Subcutaneous abdominal adipose tissue (tissue), 5 donors: ENCODE data around the gene CDYL.
A peak's percentile ranks its signal among the peaks of the same experiment; 100 is the strongest.
"Not testable (repeated sequence)": the region's sequence is repeated elsewhere in the genome, so short reads cannot be mapped to it uniquely, and the experiment has no call there.

Experiments used
- H3K27ac ChIP-seq: one replicate; pipeline ENCODE4 v1.7.0; 2013; ENCODE audit warnings: low read depth, mild to moderate bottlenecking, inconsistent platforms, low read length, moderate library complexity
- H3K27me3 ChIP-seq, 5 donors: one replicate each; pipeline ENCODE4 v1.7.0; 2013; ENCODE audit warnings: low read length in 5 of 5, inconsistent platforms in 1 of 5; ENCODE audit not compliant: control insufficient read depth in 5 of 5, insufficient read depth in 4 of 5
- H3K36me3 ChIP-seq, 5 donors: one replicate each; pipeline ENCODE4 v1.7.0; 2013; ENCODE audit warnings: low read length in 5 of 5; ENCODE audit not compliant: control insufficient read depth in 5 of 5, insufficient read depth in 5 of 5
- H3K4me1 ChIP-seq, 5 donors: one replicate each; pipeline ENCODE4 v1.7.0; 2013; ENCODE audit warnings: low read length in 5 of 5, mild to moderate bottlenecking in 3 of 5, moderate library complexity in 1 of 5; ENCODE audit not compliant: control insufficient read depth in 5 of 5, insufficient read depth in 5 of 5
- H3K4me3 ChIP-seq, 5 donors: one replicate each; pipeline ENCODE4 v1.7.0; 2013; ENCODE audit warnings: low read length in 5 of 5, low read depth in 1 of 5
- H3K9ac ChIP-seq, 5 donors: one replicate each; pipeline ENCODE4 v1.7.0; 2013; ENCODE audit warnings: low read length in 5 of 5, mild to moderate bottlenecking in 4 of 5, moderate library complexity in 3 of 5
- H3K9me3 ChIP-seq, 5 donors: one replicate each; pipeline ENCODE4 v1.7.0; 2013; ENCODE audit warnings: low read length in 5 of 5; ENCODE audit not compliant: control insufficient read depth in 5 of 5
- donor health status: healthy.
- donor health status: healthy.
- donor health status: healthy.
- donor health status: healthy.
- donor health status: healthy.

CDYL gene

GRCh38 chr6:4822476-4822875, 46.3 kb downstream of the CDYL start:
- H3K4me3 ChIP-seq = no peak overlapping the region
- no peaks in the 10 kb centered on the region for H3K27me3 ChIP-seq
- H3K9me3 ChIP-seq = peaks cover 0 to 14% (median 9%) of the 10 kb centered on the region in 5 donors
- no peak overlapping the region for H3K9ac ChIP-seq
- no peaks in the 10 kb centered on the region for H3K36me3 ChIP-seq
- peaks cover 0 to 9% (median 0%) of the 10 kb centered on the region in 5 donors for H3K4me1 ChIP-seq
- H3K27ac ChIP-seq = no peak overlapping the region

- H3K9me3 ChIP-seq = peaks cover 5 to 40% (median 32%) of the 10 kb centered on the region in 5 donors
- H3K36me3 ChIP-seq = no peaks in the 10 kb centered on the region
- H3K27me3 ChIP-seq = no peaks in the 10 kb centered on the region
- no peak overlapping the region for H3K4me3 ChIP-seq
- H3K4me1 ChIP-seq = no peaks in the 10 kb centered on the region
- no peak overlapping the region for H3K9ac ChIP-seq
- H3K27ac ChIP-seq = no peak overlapping the region
Observed at GRCh38 chr6:4828187-4828698, 52.0 kb downstream of the CDYL start.

DNA sequence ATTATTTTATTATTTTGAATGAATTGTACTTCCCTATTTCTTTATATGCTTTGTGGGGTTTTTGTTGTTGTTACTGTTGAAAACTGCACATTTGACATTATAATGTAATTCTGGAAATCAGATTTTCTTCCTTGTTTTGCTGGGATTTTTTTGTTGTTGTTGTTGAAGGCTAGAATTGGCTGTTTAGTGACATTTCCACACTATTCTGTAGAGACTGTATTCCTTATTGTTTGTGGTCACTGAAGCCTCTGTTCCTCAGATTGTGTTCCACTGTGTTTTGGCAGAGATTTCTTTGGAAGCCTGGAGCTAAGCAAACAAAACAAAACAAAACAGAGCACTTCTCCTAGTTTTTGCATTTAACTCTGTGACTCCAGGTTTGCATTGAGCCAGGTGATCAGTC, 52.9 kb downstream of the CDYL start:
- Histone ChIP-seq H3K4me1 (no peaks in the 10 kb centered on the region), H3K9me3 (peaks cover 5 to 40% (median 32%) of the 10 kb centered on the region in 5 donors), H3K27me3 (no peaks in the 10 kb centered on the region), H3K4me3 (peak overlapping the region in 2 of 5 donors; percentile 18 to 28), H3K36me3 (no peaks in the 10 kb centered on the region), H3K27ac (no peak overlapping the region), H3K9ac (no peak overlapping the region)

- H3K9ac ChIP-seq = not testable (repeated sequence)
Observed at GRCh38 chr6:4835540-4835939, 59.3 kb downstream of the CDYL start.

GRCh38 chr6:4840169-4840568, 64.0 kb downstream of the CDYL start:
- no peaks in the 10 kb centered on the region for H3K4me1 ChIP-seq
- H3K27me3 ChIP-seq = no peaks in the 10 kb centered on the region
- no peak overlapping the region for H3K27ac ChIP-seq
- H3K9me3 ChIP-seq = peaks cover 0 to 14% (median 12%) of the 10 kb centered on the region in 5 donors
- H3K36me3 ChIP-seq = no peaks in the 10 kb centered on the region
- no peak overlapping the region for H3K4me3 ChIP-seq
- no peak overlapping the region for H3K9ac ChIP-seq

More at GRCh38 chr6:4835540-4835939, 59.3 kb downstream of the CDYL start:
- not testable (repeated sequence) for H3K27ac ChIP-seq, H3K4me1 ChIP-seq, H3K36me3 ChIP-seq, H3K9me3 ChIP-seq, H3K4me3 ChIP-seq, H3K27me3 ChIP-seq

DNA sequence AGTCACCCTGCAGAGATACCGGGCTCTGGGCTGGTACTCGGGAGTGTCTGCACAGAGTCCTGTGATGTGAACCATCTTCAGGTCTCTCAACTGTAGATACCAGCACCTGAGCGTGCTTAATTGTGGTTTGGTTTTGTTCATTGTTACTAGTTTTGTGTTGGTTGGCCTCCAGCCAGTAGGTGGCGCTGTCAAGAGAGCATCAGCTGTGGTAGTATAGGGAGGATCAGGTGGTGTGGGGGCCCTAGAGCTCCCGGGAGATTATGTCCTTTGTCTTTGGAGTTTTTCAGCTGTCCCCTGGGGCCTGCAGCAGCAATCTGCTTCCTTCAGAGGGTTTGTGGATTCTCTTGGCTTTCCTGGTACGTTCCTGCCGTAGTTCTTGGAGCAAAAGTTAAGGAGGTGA, 67.9 kb downstream of the CDYL start:
- H3K4me1 ChIP-seq = no peaks in the 10 kb centered on the region
- H3K36me3 ChIP-seq = no peaks in the 10 kb centered on the region
- peaks cover 7 to 24% (median 16%) of the 10 kb centered on the region in 5 donors for H3K9me3 ChIP-seq
- H3K9ac ChIP-seq = no peak overlapping the region
- no peak overlapping the region for H3K4me3 ChIP-seq
- H3K27ac ChIP-seq = no peak overlapping the region
- H3K27me3 ChIP-seq = no peaks in the 10 kb centered on the region

GRCh38 chr6:4846387-4846786, 70.2 kb downstream of the CDYL start:
- peaks cover 7 to 24% (median 16%) of the 10 kb centered on the region in 5 donors for H3K9me3 ChIP-seq
- H3K36me3 ChIP-seq = no peaks in the 10 kb centered on the region
- no peak overlapping the region for H3K9ac ChIP-seq
- H3K4me1 ChIP-seq = no peaks in the 10 kb centered on the region
- no peak overlapping the region for H3K27ac ChIP-seq
- no peak overlapping the region for H3K4me3 ChIP-seq
- no peaks in the 10 kb centered on the region for H3K27me3 ChIP-seq

GRCh38 chr6:4848382-4849068, 72.3 kb downstream of the CDYL start:
- H3K4me1 ChIP-seq = no peaks in the 10 kb centered on the region
- H3K27ac ChIP-seq = no peak overlapping the region
- H3K9ac ChIP-seq = no peak overlapping the region
- H3K36me3 ChIP-seq = no peaks in the 10 kb centered on the region
- H3K27me3 ChIP-seq = no peaks in the 10 kb centered on the region
- H3K4me3 ChIP-seq = no peak overlapping the region
- H3K9me3 ChIP-seq = peaks cover 7 to 21% (median 13%) of the 10 kb centered on the region in 5 donors

- no peak overlapping the region for H3K4me3 ChIP-seq
- no peak overlapping the region for H3K9ac ChIP-seq
- H3K4me1 ChIP-seq = no peaks in the 10 kb centered on the region
- H3K27me3 ChIP-seq = no peaks in the 10 kb centered on the region
- no peak overlapping the region for H3K27ac ChIP-seq
- H3K9me3 ChIP-seq = peaks cover 6 to 14% (median 7%) of the 10 kb centered on the region in 5 donors
- no peaks in the 10 kb centered on the region for H3K36me3 ChIP-seq
Observed at GRCh38 chr6:4849226-4850022, 73.2 kb downstream of the CDYL start.

- peaks cover 0 to 7% (median under 1%) of the 10 kb centered on the region in 5 donors for H3K9me3 ChIP-seq
- no peaks in the 10 kb centered on the region for H3K36me3 ChIP-seq
- H3K4me1 ChIP-seq = no peaks in the 10 kb centered on the region
- H3K9ac ChIP-seq = no peak overlapping the region
- H3K4me3 ChIP-seq = no peak overlapping the region
- H3K27me3 ChIP-seq = no peaks in the 10 kb centered on the region
- H3K27ac ChIP-seq = no peak overlapping the region
Observed at GRCh38 chr6:4851035-4851434, 74.8 kb downstream of the CDYL start.
